SH-SY5Y (cell line): ENCODE data around the gene NAALADL2.

Experiments
- GATA2 ChIP-seq: IDR thresholded peaks from 2 replicates; pipeline ENCODE4 v1.6.1; 2011; ENCODE audit warnings: mild to moderate bottlenecking, low read depth, low read length
- GATA3 ChIP-seq: IDR thresholded peaks from 2 replicates; pipeline ENCODE4 v1.6.1; 2011; ENCODE audit warnings: low read depth, mild to moderate bottlenecking, low read length, moderate library complexity

Gene NAALADL2

GRCh38 chr3:175001091-175001490, 142.0 kb downstream of the NAALADL2 start:
- TF ChIP-seq GATA3: no peak
- no peak for TF ChIP-seq GATA2

- no peak for TF ChIP-seq GATA3
- TF ChIP-seq GATA2: no peak
These were observed 143.6 kb downstream of the NAALADL2 start for GRCh38 chr3:175002732-175003143.

GRCh38 chr3:175003590-175003989, 144.5 kb downstream of the NAALADL2 start:
- TF ChIP-seq GATA2 (no peak), GATA3 (no peak)

GRCh38 chr3:175005193-175005592, 146.1 kb downstream of the NAALADL2 start:
- TF ChIP-seq GATA2 (no peak), GATA3 (no peak)

- TF ChIP-seq GATA3 (no peak), GATA2 (no peak)
These were observed 146.7 kb downstream of the NAALADL2 start for GRCh38 chr3:175005881-175006280.

GRCh38 chr3:175007306-175007705, 148.2 kb downstream of the NAALADL2 start:
- TF ChIP-seq GATA2 (no peak), GATA3 (no peak)

GRCh38 chr3:175009295-175009694, 150.2 kb downstream of the NAALADL2 start:
- TF ChIP-seq GATA2: no peak
- no peak for TF ChIP-seq GATA3

GRCh38 chr3:175015056-175015635, 156.0 kb downstream of the NAALADL2 start:
- no peak for TF ChIP-seq GATA3
- no peak for TF ChIP-seq GATA2

- no peak for TF ChIP-seq GATA3
- TF ChIP-seq GATA2: no peak
These were observed 160.0 kb downstream of the NAALADL2 start for GRCh38 chr3:175018946-175019727.

- no peak for TF ChIP-seq GATA3
- TF ChIP-seq GATA2: no peak
These were observed 161.0 kb downstream of the NAALADL2 start for GRCh38 chr3:175020101-175020500.

GRCh38 chr3:175029828-175030227, 170.7 kb downstream of the NAALADL2 start:
- TF ChIP-seq GATA3 (no peak), GATA2 (no peak)

- TF ChIP-seq GATA2 (no peak), GATA3 (no peak)
These were observed 180.7 kb downstream of the NAALADL2 start for GRCh38 chr3:175039875-175040274.

- TF ChIP-seq GATA2 (no peak), GATA3 (no peak)
These were observed 182.2 kb downstream of the NAALADL2 start for GRCh38 chr3:175041369-175041768.

GRCh38 chr3:175046601-175047000, 187.5 kb downstream of the NAALADL2 start:
- no peak for TF ChIP-seq GATA3
- TF ChIP-seq GATA2: no peak

GRCh38 chr3:175047786-175048185, 188.7 kb downstream of the NAALADL2 start:
- no peak for TF ChIP-seq GATA2
- TF ChIP-seq GATA3: no peak
